Prostate gland (tissue), 2 donors: ENCODE data around the gene CMTM4. TPM values are rescaled to one million over a fixed set of nuclear protein-coding genes. Genes with fewer than 3 reads are reported as not detected.
"Not testable (repeated sequence)": the region's sequence is repeated elsewhere in the genome, so short reads cannot be mapped to it uniquely, and the experiment has no call there.

Source experiments
- DNase-seq: peaks from one replicate; pipeline ENCODE4 v3.0.0-alpha.2; 2019; ENCODE audit warnings: low spot score
- H3K27ac ChIP-seq, 2 donors: fragments of 200-600 bp; sonication (generic); 2 replicates each; pipeline ENCODE4 v1.5.1; 2017 to 2019
- H3K27me3 ChIP-seq: fragments of 200-600 bp; sonication (generic); replicated peaks from 2 replicates; pipeline ENCODE4 v1.5.1; 2019; ENCODE audit not compliant: insufficient read depth
- H3K36me3 ChIP-seq, 2 donors: fragments of 200-600 bp; sonication (generic); 1 replicate in 1 of 2; 2 replicates in 1 of 2; pipeline versions ENCODE4 v1.5.1 to v1.8.1; 2017 to 2019
- H3K4me1 ChIP-seq: fragments of 200-600 bp; sonication (generic); replicated peaks from 2 replicates; pipeline ENCODE4 v1.5.1; 2019
- H3K4me3 ChIP-seq, 2 donors: fragments of 200-600 bp; sonication (generic); 2 replicates each; pipeline ENCODE4 v1.5.1; 2017 to 2019
- H3K9me3 ChIP-seq: fragments of 200-600 bp; sonication (generic); 2 replicates; pipeline ENCODE4 v1.5.1; 2017
- CTCF ChIP-seq, 4 experiments: fragments of 200-600 bp in 2 of 4; fragments of 450-650 bp in 2 of 4; sonication (generic) in 2 of 4; IDR thresholded peaks; 1 replicate in 3 of 4; 2 replicates in 1 of 4; pipeline ENCODE4 v1.5.1; 2016 to 2019; ENCODE audit warnings: antibody characterized with exemption in 4 of 4, mild to moderate bottlenecking in 2 of 4, moderate library complexity in 2 of 4
- POLR2A ChIP-seq: fragments of 450-650 bp; IDR thresholded peaks from one replicate; pipeline ENCODE4 v1.6.1; 2016; ENCODE audit warnings: antibody characterized with exemption, mild to moderate bottlenecking
- POLR2AphosphoS5 ChIP-seq: sonication (generic); formaldehyde crosslinking; IDR thresholded peaks from one replicate; pipeline ENCODE4 v1.6.1; 2017; ENCODE audit warnings: antibody characterized with exemption
- WGBS: methylation state at CpG from one replicate; pipeline ENCODE4 v1.1.5; 2018; 5-methylcytosine and 5-hydroxymethylcytosine counted together
- intact Hi-C: fragments of 100-400 bp; cut with DNase I; formaldehyde crosslinking; loops from one replicate; pipeline ENCODE4 v1.14.2; 2022
- total RNA-seq, 2 donors: library from RNA; depleted of rRNA; stranded (reverse); fragments of >200 nt; gene quantifications; one replicate each; pipeline ENCODE4 v1.1.0, GENCODE V29; 2016

The CMTM4 gene
- total RNA-seq, 2 donors from 2014 or later, result 46.9 to 57.7 TPM

DNA sequence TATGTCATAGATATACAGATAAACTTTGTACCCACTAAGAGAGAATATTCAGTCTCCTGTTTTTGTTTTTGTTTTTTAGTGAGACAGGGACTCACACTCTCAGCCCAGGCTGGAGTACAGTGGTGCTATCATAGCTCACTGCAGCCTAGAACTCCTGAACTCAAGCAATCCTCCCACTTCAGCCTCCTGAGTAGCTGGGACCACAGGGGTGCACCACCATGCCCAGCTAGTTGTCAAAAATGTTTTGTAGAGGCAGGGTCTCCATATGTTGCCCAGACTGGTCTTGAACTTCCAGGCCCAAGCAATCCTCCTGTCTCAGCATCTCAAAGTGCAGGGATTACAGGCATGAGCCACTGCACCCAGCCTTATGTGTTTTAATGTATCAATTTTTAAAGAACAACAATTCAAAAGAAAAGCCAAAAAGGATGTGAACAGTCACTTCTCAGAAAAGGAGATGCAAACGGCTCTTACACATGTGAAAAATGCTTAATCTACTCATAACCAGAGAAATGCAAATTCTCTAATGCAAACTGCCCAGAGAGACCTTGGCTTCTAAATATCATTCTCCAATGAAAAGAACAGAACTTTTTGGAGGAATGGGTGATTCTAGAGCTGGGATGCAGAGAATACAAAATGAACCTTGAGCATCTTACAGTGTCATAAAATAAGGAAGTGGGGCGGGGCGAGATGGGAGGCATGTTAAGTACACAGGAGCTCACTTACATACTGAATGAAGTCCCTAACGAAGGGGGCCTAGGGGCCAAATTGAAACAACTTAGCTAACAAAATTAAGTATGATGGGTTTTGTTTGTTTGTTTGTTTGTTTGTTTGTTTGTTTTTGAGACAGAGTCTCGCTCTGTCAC lies 99.3 kb downstream of the CMTM4 start:
- Histone ChIP-seq H3K9me3 (no peaks in the 10 kb centered on the region), H3K27ac (no peak overlapping the region), H3K36me3 (no peaks in the 10 kb centered on the region), H3K4me3 (no peak overlapping the region), H3K27me3 (no peaks in the 10 kb centered on the region), H3K4me1 (no peaks in the 10 kb centered on the region)
- no peak for TF ChIP-seq CTCF (IDR thresholded peaks at IDR 0.05)
- no peak for TF ChIP-seq POLR2A
- TF ChIP-seq POLR2AphosphoS5, result no peak
- no peak for DNase-seq
- intact Hi-C loops, result no loop called here
- WGBS, result 86% methylated on average over 5 of the region's 5 CpGs

DNA sequence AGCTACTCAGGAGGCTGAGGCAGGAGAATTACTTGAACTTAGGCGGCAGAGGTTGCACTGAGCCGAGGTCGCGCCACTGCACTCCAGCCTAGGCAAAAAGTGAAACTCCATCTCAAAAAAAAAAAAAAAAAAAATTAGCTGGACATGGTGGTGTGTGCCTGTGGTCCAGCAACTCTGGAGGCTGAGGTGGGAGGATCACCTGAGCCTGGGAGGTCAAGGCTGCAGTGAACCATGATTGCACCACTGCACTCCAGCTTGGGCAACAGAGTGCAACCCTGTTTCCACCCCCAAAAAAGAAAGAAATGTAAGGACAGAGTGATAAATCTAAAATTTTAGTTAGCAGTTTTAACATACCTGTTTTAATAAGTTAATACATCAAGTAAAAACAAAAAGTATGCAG lies 100.0 kb downstream of the CMTM4 start:
- H3K4me1 ChIP-seq, H3K4me3 ChIP-seq, H3K27me3 ChIP-seq, intact Hi-C loops, H3K27ac ChIP-seq, H3K9me3 ChIP-seq, H3K36me3 ChIP-seq, DNase-seq: not testable (repeated sequence)
- WGBS, result 96% methylated on average over 4 of the region's 4 CpGs

- 79% methylated on average over 7 of the region's 7 CpGs for WGBS
- Histone ChIP-seq H3K9me3 (no peaks in the 10 kb centered on the region), H3K27ac (no peak overlapping the region), H3K27me3 (no peaks in the 10 kb centered on the region), H3K4me3 (no peak overlapping the region), H3K4me1 (no peaks in the 10 kb centered on the region), H3K36me3 (no peaks in the 10 kb centered on the region)
- intact Hi-C loops, result no loop called here
- no peak for TF ChIP-seq CTCF (IDR thresholded peaks at IDR 0.05)
- TF ChIP-seq POLR2AphosphoS5, result no peak
- TF ChIP-seq POLR2A, result no peak
- DNase-seq, result no peak
Observed at GRCh38 chr16:66594739-66595138, 101.8 kb downstream of the CMTM4 start.

- Histone ChIP-seq H3K9me3 (no peaks in the 10 kb centered on the region), H3K4me1 (no peaks in the 10 kb centered on the region), H3K36me3 (no peaks in the 10 kb centered on the region), H3K27me3 (no peaks in the 10 kb centered on the region), H3K4me3 (no peak overlapping the region), H3K27ac (no peak overlapping the region)
- intact Hi-C loops, result no loop called here
- 99% methylated on average over 3 of the region's 3 CpGs for WGBS
- no peak for TF ChIP-seq POLR2A
- no peak for TF ChIP-seq POLR2AphosphoS5
- no peak for TF ChIP-seq CTCF (IDR thresholded peaks at IDR 0.05)
- no peak for DNase-seq
Observed at GRCh38 chr16:66592814-66593213, 103.7 kb downstream of the CMTM4 start.

DNA sequence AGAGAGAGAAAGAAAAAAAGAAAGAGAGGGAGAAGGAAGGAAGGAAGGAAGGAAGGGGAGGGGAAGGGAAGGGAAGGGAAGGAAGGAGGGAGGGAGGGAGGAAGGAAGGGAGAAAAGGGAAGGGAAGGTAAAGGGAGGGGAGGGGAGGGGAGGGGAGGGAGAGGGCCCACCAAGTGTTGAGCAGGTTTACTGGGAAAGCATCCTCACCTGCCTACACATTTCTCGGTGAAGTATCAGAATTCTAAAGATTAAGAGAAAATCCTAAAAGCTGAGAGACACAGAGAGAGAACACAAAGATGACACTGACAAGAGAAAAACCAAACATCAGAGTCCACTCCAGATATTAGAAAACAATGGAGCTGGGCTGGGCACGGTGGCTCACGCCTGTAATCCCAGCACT lies 104.3 kb downstream of the CMTM4 start:
- H3K4me1 ChIP-seq, result no peaks in the 10 kb centered on the region
- TF ChIP-seq POLR2AphosphoS5 (no peak), POLR2A (no peak), CTCF (IDR thresholded peaks at IDR 0.05) (no peak)
- WGBS, result 87% methylated on average over 3 of the region's 3 CpGs
- no peak overlapping the region for H3K27ac ChIP-seq
- intact Hi-C loops, result no loop called here
- no peak for DNase-seq
- no peak overlapping the region for H3K4me3 ChIP-seq
- no peaks in the 10 kb centered on the region for H3K27me3 ChIP-seq
- H3K9me3 ChIP-seq, result no peaks in the 10 kb centered on the region
- no peaks in the 10 kb centered on the region for H3K36me3 ChIP-seq
